GM18870 (cell line): Measurements from ENCODE around the gene SERPINA5.
"Not testable (repeated sequence)": the region's sequence is repeated elsewhere in the genome, so short reads cannot be mapped to it uniquely, and the experiment has no call there.

Experiments
- ATAC-seq: cut with Tn5 transposase; IDR thresholded peaks from one replicate; pipeline ENCODE4 v1.9.1; 2021; ENCODE audit warnings: moderate library complexity; ENCODE audit not compliant: unreplicated experiment

SERPINA5 gene

GRCh38 chr14:94573475-94574277 is 7.5 kb upstream of the SERPINA5 start:
- ATAC-seq: no peak

- no peak for ATAC-seq
These were observed 6.9 kb upstream of the SERPINA5 start for GRCh38 chr14:94574336-94574735.

- no peak for ATAC-seq
These were observed 5.3 kb upstream of the SERPINA5 start for GRCh38 chr14:94575730-94576585.

GRCh38 chr14:94577472-94577871 is 3.8 kb upstream of the SERPINA5 start:
- ATAC-seq: not testable (repeated sequence)

GRCh38 chr14:94578712-94579111 is 2.5 kb upstream of the SERPINA5 start:
- ATAC-seq: no peak

GRCh38 chr14:94582199-94582750 is 1.0 kb downstream of the SERPINA5 start:
- ATAC-seq: no peak

- ATAC-seq: no peak
These were observed 1.6 kb downstream of the SERPINA5 start for GRCh38 chr14:94582851-94583250.

- ATAC-seq: no peak
These were observed 2.3 kb downstream of the SERPINA5 start for GRCh38 chr14:94583557-94583956.

GRCh38 chr14:94584591-94585280 is 3.5 kb downstream of the SERPINA5 start:
- ATAC-seq: no peak

- ATAC-seq: no peak
These were observed 5.4 kb downstream of the SERPINA5 start for GRCh38 chr14:94586635-94587034.

- no peak for ATAC-seq
These were observed 7.1 kb downstream of the SERPINA5 start for GRCh38 chr14:94588311-94588710.

GRCh38 chr14:94591073-94591472 is 9.8 kb downstream of the SERPINA5 start:
- ATAC-seq: no peak

- ATAC-seq: no peak
These were observed 10.6 kb downstream of the SERPINA5 start for GRCh38 chr14:94591871-94592270.

- ATAC-seq: no peak
These were observed 11.2 kb downstream of the SERPINA5 start for GRCh38 chr14:94592457-94592856.

- no peak for ATAC-seq
These were observed 12.1 kb downstream of the SERPINA5 start for GRCh38 chr14:94593376-94593748.

- ATAC-seq: no peak
These were observed 12.7 kb downstream of the SERPINA5 start for GRCh38 chr14:94593749-94594431.

GRCh38 chr14:94594441-94594840 is 13.2 kb downstream of the SERPINA5 start:
- ATAC-seq: no peak

GRCh38 chr14:94595912-94596311 is 14.7 kb downstream of the SERPINA5 start:
- ATAC-seq: no peak

GRCh38 chr14:94596361-94596760 is 15.1 kb downstream of the SERPINA5 start:
- ATAC-seq: no peak

- ATAC-seq: no peak
These were observed 16.6 kb downstream of the SERPINA5 start for GRCh38 chr14:94597788-94598187.

GRCh38 chr14:94598506-94598815 is 17.2 kb downstream of the SERPINA5 start:
- ATAC-seq: no peak
